ENCODE data around the gene MRPL43. TPM values are rescaled to one million over a fixed set of nuclear protein-coding genes. Genes with fewer than 3 reads are reported as not detected.

MRPL43 gene
- total and polyA plus RNA-seq, 9 of the 15 experiments (the other 6 are each of a cell fraction or from before 2014, with no cell fraction given) = 15.1 to 63.7 (median 37.2) TPM

DNA sequence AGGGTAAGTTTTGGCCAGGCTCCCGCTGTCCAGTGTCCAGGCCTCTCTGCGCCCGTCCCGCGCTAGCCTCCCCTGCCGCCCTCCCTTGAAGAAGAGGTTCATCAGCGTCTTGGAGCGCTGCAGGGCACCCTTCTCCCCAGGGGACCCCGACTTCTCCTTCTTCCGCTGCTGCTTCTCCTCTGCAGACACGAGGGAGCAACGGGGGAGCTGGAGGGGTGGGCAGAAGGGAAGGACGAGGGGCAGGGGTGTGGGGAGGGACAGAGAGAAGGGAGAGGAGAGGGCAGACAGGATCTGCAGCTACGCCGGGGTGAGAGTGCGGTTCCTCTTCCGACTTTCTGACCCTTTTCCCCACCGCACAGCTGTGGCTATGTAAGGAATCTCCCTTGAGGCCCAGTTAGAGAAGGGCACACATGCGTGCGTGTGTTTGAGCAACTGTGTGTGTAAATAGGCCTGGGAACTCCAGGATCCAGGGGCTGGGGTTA is 30.9 kb upstream of the MRPL43 start:
- intact Hi-C loops (cut with micrococcal nuclease) = loop anchor here (10.0 kb wide), 1 partner anchor 47 kb away; the partner anchor contains the start of gene KAZALD1
- WGBS (ENCODE audit: insufficient coverage, low coverage, missing lambda C conversion rate) = 64% methylated on average over 5 of the region's 20 CpGs
- Histone ChIP-seq H3K9me3 (replicated peaks; ENCODE audit: control insufficient read depth, insufficient read depth, low read depth, low read length) (no peaks in the 10 kb centered on the region), H3K36me3 (ENCODE audit: control insufficient read depth, insufficient read depth, low read length) (no peaks in the 10 kb centered on the region), H3K9me1 (ENCODE audit: control insufficient read depth, insufficient read depth, low read length) (no peaks in the 10 kb centered on the region), H3K27me3 (ENCODE audit: control insufficient read depth in 2 of 2, insufficient read depth in 2 of 2, low read length in 2 of 2) (no peaks in the 10 kb centered on the region), H3K4me1 (replicated peaks in 1 of 2; ENCODE audit: control insufficient read depth in 2 of 2, insufficient read depth in 2 of 2, low read length in 2 of 2) (peaks cover 0 to 13% of the 10 kb centered on the region in 2 experiments; a peak in 4 of 5 replicates), H3K4me3 (no peak overlapping the region), H4K20me1 (replicated peaks; ENCODE audit: control insufficient read depth, insufficient read depth, low read length) (no peaks in the 10 kb centered on the region), H3K79me2 (ENCODE audit: control insufficient read depth, insufficient read depth, low read length) (no peaks in the 10 kb centered on the region), H3K4me2 (ENCODE audit: insufficient read depth, low read length) (no peak overlapping the region), H3K27ac (ENCODE audit: extremely low read depth, low read depth, low read length) (no peak overlapping the region), H2AFZ (ENCODE audit: low read depth, low read length) (peak overlapping the region; percentile 72; the same call in 1 of the 2 replicates), H3K9ac (ENCODE audit: insufficient read depth in 1 of 2, low read depth in 2 of 2, low read length in 2 of 2) (no peak overlapping the region)
- FAIRE-seq (no peak), ATAC-seq (no peak), DNase-seq (ENCODE audit: extremely low read depth in 1 of 4, low spot score in 3 of 4) (no peak)
- in situ Hi-C loops (cut with MboI) = loop anchor here (10.0 kb wide), 1 partner anchor 463 kb away; no protein-coding TSS in a partner anchor
- POLR2A ChIA-PET = interaction anchor here (0.6 to 1.0 kb wide), 2 partner anchors 36 to 139 kb away, joined by 3 read pairs; no protein-coding TSS in a partner anchor
- BruUV-seq (replicated peaks) = no TSS peak
- TF ChIP-seq, protein P1, sequence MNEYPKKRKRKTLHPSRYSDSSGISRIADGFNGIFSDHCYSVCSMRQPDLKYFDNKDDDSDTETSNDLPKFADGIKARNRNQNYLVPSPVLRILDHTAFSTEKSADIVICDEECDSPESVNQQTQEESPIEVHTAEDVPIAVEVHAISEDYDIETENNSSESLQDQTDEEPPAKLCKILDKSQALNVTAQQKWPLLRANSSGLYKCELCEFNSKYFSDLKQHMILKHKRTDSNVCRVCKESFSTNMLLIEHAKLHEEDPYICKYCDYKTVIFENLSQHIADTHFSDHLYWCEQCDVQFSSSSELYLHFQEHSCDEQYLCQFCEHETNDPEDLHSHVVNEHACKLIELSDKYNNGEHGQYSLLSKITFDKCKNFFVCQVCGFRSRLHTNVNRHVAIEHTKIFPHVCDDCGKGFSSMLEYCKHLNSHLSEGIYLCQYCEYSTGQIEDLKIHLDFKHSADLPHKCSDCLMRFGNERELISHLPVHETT (CRISPR knock-in tag; conservative IDR thresholded peaks at IDR 0.05 in 1 of 2, IDR thresholded peaks at IDR 0.05 in 1 of 2) = no peak
- TF ChIP-seq ZBTB7A (IDR thresholded peaks at IDR 0.05; ENCODE audit: borderline replicate concordance, control insufficient read depth, low read depth, low read length) (no peak), MXI1 (IDR thresholded peaks at IDR 0.05; ENCODE audit: low read depth, low read length) (no peak), ARNT (IDR thresholded peaks at IDR 0.05) (no peak), TFAM (CRISPR knock-in tag; conservative IDR thresholded peaks at IDR 0.05) (no peak), FOXP1 (CRISPR knock-in tag; IDR thresholded peaks at IDR 0.05) (no peak), ZFPM2 (CRISPR knock-in tag; IDR thresholded peaks at IDR 0.05) (no peak), NR1H2 (CRISPR knock-in tag; IDR thresholded peaks at IDR 0.05) (no peak), ZNF57 (CRISPR knock-in tag; IDR thresholded peaks at IDR 0.05) (no peak), MCM3 (IDR thresholded peaks at IDR 0.05) (no peak), BACH1 (tag; IDR thresholded peaks at IDR 0.05) (no peak), ZNF512 (tag; IDR thresholded peaks at IDR 0.05) (no peak), CEBPB (tag; IDR thresholded peaks at IDR 0.05) (no peak)
- TF ChIP-seq, protein P2, sequence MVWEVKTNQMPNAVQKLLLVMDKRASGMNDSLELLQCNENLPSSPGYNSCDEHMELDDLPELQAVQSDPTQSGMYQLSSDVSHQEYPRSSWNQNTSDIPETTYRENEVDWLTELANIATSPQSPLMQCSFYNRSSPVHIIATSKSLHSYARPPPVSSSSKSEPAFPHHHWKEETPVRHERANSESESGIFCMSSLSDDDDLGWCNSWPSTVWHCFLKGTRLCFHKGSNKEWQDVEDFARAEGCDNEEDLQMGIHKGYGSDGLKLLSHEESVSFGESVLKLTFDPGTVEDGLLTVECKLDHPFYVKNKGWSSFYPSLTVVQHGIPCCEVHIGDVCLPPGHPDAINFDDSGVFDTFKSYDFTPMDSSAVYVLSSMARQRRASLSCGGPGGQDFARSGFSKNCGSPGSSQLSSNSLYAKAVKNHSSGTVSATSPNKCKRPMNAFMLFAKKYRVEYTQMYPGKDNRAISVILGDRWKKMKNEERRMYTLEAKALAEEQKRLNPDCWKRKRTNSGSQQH (CRISPR knock-in tag; IDR thresholded peaks at IDR 0.05) = no peak
- CTCF ChIA-PET (ENCODE audit: low intra/inter-chr PET ratio) = interaction anchor here (1.7 kb wide), 1 partner anchor 49 kb away, joined by 18 read pairs; no protein-coding TSS in a partner anchor
